Activated CD8-positive, alpha-beta memory T cell treated with anti-CD3 and anti-CD28 coated beads for 36 hours (primary cell): Measurements from ENCODE around the gene GJD2. TPM values are rescaled to one million over a fixed set of nuclear protein-coding genes. Genes with fewer than 3 reads are reported as not detected.

Source experiments
- CTCF ChIA-PET: fragments of 350-600 bp; sonication (Branson Sonifier 250); formaldehyde crosslinking; loops from one replicate; lab custom pipeline; 2021; ENCODE audit warnings: antibody characterized with exemption; lab: Charles Lee
- POLR2A ChIA-PET: fragments of 350-600 bp; sonication (Branson Sonifier 250); formaldehyde crosslinking; loops from one replicate; lab custom pipeline; 2021; ENCODE audit warnings: antibody characterized with exemption; lab: Charles Lee
- total RNA-seq, 2 experiments: library from RNA; stranded (reverse); gene quantifications; one replicate each; pipeline ENCODE4 v1.2.3, GENCODE V29; 2021

The GJD2 gene
- total RNA-seq, 2 experiments from 2014 or later: not detected

DNA sequence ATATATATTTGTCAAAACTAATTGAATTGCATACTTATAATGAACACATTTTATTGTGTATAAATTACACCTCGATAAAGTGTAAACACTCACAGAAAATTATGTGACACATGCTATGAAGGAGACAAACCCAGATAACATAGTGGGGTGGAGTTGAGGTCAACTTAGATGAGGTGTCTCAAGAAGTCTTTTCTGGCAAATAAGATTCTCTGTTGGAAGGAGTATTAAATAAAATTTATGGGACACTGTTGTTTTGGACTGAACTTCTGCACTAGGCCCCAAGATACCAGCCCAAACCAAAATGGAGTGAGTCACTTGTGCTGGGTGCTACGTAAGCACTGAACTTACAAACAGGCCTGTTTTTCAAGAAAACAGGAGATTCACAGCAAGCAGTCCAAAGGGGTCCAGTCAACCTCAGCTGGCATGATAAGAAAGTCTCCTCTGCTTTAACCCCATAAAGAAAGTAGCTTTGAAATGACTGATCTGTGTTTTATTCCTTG, 21.9 kb upstream of the GJD2 start:
- POLR2A ChIA-PET: no interaction called here
- CTCF ChIA-PET: no interaction called here

DNA sequence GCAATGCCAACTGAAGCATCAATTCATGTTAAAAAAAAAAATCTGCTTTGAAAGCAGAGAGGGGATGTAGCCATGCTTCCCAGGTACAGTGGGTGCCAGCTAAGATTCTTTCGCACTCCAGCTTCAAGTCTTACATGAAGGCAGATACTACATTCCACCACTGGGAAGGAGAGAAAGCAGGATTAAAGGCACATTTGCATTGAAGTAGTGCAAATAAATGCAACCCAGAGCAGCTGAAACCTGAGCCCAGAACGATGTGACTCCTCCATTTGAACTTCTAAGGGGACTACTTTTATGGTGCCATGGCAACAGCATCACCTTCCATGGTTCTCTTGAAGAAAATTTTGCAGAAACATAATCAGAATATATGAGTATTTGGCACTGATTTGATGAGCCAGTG, 19.1 kb upstream of the GJD2 start:
- POLR2A ChIA-PET: no interaction called here
- CTCF ChIA-PET: no interaction called here

DNA sequence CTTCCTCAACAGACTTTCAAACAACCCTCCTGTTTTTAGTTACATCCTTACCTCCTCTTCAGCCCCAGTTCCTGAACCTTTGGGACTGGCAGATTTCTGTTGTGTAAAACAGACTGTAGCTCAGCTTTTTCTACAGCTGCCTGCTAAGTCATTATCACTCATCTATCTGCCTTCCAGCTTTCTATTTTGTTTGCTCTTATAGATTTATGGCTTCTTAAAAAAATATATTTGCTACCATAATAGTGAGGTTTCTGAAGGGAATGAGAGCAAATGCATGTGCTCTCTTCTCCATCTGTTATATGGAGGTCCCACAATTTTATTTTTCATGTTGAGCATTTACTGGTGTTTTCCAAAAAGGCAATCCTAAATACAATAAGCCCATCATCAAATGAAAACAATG, 18.2 kb upstream of the GJD2 start:
- CTCF ChIA-PET: no interaction called here
- POLR2A ChIA-PET: no interaction called here

DNA sequence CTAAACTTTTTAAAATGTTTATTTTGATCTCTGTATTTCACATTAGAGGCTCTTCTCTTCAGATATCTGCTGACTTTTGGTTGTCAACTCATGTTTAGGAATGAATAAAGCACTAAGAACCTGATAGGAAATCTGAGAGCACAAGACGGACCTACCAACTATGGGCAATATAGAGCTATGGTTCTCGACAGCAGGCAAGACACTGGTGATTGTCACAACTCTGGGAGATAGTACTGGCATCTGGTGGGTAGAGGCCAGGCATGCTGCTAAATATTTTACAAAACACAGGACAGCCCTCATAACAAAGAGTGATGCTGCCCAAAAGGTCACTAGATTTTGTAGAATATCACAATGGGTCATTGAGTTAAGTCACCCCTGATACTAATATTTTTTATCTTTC, 17.5 kb upstream of the GJD2 start:
- CTCF ChIA-PET: no interaction called here
- POLR2A ChIA-PET: no interaction called here

DNA sequence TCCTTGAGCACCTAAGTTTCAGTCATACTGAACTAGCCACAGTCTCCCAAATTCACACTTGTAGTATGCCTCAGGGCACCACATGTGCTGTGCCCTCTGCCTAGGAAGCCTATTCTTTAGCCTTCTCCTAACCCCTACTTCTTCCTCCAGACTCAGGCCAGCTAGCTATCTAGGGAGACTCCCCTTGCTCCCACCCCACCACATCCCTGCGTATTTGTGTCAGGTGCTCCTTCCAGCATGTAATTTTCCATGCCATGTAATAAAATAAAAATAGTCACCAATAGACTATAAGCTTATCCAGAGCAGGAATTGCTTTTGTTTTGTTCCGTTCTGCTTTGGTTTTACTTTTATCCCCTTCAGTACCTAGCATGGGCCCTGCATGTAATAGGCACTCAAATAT, 14.9 kb upstream of the GJD2 start:
- POLR2A ChIA-PET: no interaction called here
- CTCF ChIA-PET: no interaction called here

DNA sequence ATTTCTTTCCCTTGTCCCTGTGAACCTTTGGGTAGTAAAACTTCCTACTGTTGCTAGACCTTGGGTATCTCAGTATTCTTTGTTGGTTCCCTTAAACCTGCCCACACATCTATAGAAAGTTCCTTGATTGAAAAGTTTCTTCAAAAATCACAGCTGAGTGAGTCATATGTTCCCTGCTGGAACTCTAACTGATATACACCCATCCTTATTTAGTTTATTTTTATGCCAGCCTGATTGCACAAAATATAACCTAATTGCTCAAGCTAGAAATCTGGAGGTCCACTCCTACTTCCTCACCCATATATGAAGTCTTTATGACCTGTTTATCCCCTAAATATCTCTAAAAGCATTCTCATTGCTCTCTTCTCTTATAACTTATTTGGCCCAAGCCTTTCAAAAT, 13.7 kb upstream of the GJD2 start:
- POLR2A ChIA-PET: no interaction called here
- CTCF ChIA-PET: no interaction called here

DNA sequence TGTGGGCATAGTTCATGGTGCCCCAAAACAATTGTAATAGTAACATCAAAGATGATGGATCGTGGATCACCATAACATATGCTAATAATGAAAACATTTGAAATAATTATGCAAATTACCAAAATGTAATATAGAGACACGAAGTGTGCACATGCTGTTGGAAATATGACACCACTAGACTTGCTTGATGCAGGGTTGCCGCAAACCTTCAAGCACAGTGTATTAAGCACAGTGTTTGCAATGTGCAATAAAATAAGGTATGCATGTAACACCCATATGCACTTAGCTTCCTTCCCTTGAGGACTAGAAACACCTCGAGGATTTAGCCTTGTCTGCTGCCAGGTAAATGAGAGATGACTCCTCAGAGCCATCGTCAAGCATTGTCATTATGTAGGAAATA, 10.9 kb upstream of the GJD2 start:
- ChIA-PET CTCF (no interaction called here), POLR2A (no interaction called here)

DNA sequence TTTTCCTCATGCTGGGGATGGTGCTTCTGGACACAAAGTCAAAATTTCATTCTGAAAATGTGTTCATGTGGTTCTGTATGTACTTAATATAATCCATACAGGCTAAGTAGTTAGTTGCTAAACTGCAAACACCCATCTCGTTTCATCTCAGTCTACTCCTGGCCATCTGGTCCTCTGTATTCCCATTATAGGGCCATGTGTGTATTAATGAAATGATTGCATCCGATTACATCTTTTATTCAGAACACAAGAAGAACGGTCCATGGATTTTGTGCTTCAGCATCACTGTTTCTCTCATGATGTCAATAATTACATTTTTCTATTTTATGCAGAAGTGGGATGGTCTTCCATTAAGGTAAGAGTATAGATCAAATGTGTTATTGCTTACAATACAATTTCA, 6.1 kb upstream of the GJD2 start:
- ChIA-PET CTCF (no interaction called here), POLR2A (no interaction called here)

DNA sequence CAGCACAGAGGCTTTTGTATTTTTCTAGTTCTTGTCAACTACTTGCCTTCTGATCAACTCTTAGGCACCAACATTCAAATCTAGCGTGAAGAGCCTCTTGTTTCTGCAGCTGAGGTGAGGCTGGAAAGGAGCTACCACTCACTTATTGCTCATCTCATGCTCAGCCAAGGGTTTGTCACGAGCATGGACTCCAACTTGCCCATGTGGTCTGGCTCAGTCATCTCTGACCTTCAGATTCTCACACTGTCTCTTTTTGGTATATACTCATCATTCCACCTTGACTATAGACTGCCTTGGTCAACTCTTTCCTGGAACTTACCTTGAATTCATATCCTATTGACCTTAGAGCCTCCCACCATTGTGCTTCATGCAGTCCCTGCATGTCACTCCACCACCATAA, 5.2 kb upstream of the GJD2 start:
- ChIA-PET CTCF (no interaction called here), POLR2A (no interaction called here)

DNA sequence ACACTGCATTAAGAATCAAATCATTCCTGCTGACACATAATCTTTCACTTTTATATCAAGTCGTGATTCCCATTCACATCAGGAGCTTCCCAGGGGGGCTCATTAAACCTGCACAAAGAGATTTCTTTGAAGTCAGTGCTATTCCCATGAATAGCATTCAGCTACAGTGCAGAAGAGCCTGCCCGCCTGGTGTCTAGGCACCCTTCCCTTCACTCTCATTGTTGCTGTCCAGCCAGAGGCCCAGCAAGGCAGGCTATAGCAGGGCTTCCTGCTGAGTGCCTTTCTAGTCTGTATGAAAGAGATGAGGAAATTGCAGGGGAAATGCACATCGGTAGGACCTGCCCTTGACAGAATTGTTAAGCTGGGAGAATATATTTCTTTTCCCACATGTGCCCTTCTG, 4.5 kb upstream of the GJD2 start:
- ChIA-PET POLR2A (no interaction called here), CTCF (no interaction called here)

DNA sequence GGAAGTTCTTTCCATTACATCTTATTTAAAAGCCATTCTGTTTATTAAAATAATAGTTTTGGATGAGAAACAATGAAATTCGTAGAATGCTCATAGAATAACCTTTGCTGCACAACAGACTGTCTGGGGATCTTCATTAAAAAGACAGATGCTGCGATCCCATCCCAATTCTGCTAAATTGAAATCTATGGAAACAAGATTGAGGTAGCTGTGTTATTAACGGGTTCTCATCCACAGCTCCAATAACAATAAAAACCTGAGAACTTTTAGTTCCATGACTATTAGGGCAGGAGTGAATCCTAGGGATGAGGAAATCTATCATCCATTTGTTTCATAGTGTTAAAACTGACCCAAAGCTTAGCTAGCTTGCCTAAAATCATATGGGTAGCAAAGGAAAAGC, 2.5 kb upstream of the GJD2 start:
- CTCF ChIA-PET: no interaction called here
- POLR2A ChIA-PET: no interaction called here

DNA sequence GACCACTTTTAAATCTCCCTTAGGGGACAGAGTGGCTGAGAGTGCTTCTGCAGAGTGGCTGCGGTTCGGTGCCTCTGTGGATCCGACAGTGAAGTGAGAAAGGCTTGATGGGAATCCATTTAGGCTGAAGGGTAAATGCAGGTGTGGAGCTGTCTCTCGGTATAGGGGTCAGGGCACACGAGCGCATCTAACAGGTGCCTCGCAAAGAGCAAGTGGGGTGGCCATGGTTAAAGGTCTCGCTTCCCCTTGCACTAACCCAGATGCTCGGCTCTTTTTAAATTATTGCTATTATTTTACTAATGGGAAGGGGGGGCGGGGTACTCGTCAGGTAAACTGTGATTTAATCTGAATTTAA, 598 bp upstream of the GJD2 start:
- POLR2A ChIA-PET: no interaction called here

DNA sequence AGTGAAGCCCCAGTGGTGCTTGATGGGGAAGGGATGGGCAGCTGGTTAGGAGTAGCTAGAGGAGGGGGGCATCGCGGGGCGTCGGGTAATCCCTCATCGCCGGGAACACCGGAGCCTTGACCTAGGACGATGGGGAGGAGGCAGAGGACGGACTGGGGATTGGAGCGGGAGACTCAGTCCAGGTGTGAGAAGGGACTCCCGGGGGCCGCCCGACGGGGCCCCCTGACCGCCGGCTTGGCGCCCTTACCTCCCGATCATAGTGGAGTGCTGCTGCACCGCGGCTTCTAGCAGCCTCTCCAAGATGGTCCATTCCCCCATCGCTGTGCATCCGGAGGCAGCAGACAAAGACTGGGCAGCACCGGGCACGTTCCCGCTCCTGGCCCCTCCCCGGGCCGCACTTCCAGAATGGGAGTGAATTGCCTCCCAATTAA, 612 bp downstream of the GJD2 start:
- ChIA-PET CTCF (no interaction called here), POLR2A (no interaction called here)

More for the DNA sequence above, 598 bp upstream of the GJD2 start:
- CTCF ChIA-PET: no interaction called here

DNA sequence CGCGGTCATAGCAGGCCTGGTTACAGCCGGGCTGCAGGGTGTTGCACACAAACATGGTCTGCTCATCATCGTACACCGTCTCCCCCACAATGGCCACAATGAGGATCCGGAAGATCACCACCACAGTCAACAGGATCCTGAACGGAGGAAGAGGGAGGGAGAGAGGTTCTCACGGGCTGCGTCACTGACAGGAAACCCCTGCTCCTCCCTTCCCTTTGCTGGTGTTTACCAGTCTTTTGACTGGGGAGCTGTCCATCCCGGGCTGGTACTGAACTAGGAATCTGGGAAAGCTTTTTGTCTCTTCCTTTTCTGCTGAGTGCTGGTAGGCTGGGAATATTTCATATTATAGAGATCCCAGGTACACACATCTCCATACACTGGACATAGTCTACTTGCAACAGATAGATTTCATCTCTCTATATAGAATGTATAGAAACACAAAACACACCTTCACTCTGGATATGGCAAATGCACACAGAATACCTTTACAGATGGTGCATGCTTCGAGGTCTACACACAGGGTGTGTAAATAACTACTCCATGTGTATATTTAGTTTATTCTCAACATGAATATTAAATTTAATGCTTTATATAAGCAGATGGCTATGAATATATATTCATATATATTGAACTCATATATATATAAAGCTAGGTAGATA, 1.4 kb downstream of the GJD2 start:
- ChIA-PET POLR2A (no interaction called here), CTCF (no interaction called here)

DNA sequence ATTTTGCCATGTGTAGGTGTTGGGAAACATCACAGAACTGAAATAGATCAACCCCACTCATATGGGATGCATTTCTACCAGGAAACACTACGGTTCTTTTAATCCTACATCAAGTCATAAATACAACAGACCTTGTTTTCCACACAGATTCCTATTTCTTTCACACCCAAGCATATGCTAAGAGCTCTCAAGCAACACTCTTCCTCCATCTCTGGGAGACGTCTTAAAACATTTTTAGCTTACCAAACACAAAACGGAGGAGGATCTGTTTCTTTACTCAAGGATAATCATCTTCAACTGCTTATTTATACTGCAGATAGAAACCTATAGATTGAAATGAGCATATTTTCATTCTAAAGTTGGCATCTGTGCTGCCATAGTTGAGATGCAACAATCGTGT, 5.1 kb downstream of the GJD2 start:
- CTCF ChIA-PET: no interaction called here
- POLR2A ChIA-PET: no interaction called here

DNA sequence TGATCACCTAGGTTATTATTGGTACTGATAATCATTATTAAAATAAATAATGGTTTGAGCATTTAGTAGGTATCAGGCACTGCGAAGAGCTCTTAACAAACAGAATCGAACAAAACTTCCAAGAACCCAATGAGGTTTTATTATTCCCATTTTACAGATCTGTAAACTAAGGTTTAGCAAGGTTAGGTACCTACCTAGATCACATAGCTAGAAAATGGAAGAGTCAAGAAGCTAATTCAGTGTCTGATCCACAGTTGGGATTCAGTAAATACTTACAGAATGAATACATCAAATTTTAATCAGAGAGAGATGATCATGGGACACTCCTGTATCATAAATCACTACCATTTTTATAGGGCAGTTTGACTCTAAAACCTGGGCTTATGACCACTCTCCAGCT, 15.5 kb downstream of the GJD2 start:
- ChIA-PET CTCF (no interaction called here), POLR2A (no interaction called here)

DNA sequence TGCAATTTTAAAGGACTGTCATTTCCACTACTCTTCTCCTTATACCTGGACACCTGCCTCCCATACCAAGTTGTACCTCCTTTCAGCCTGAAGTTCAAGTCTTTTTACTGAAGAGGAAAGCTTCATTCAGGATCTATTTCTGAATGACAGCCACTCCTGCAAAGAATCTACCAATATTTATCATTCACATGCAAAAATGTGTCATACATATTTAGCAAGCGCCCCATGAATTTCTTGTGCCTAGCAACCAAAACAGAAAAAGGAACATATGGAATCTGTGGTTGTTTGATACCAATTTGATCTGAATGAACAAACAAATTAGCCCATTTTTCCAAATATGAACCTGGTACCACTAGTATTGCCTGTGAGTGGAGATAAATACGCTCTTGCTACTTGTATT, 16.8 kb downstream of the GJD2 start:
- POLR2A ChIA-PET: no interaction called here

DNA sequence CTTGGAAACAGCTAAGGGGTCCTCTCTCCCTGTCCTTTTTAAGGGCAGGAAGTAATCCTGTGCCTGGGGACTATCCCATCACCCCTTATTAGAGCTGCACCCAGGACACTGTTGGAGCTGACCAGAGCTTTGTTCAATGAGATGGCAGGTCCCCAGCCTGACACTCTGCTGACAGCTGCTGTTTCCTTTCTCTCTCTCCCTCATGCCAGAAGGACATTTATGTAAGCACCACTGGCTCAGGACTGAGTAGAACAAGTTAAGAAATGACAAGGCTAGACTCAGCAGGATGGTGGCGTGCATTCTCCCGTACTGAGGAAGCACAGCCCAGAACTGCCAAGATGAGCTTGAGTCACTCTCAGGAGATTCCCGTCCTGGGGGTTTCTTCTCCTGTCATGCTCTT, 17.3 kb downstream of the GJD2 start:
- CTCF ChIA-PET: no interaction called here
- POLR2A ChIA-PET: no interaction called here

More for the DNA sequence above, 16.8 kb downstream of the GJD2 start:
- CTCF ChIA-PET: no interaction called here

DNA sequence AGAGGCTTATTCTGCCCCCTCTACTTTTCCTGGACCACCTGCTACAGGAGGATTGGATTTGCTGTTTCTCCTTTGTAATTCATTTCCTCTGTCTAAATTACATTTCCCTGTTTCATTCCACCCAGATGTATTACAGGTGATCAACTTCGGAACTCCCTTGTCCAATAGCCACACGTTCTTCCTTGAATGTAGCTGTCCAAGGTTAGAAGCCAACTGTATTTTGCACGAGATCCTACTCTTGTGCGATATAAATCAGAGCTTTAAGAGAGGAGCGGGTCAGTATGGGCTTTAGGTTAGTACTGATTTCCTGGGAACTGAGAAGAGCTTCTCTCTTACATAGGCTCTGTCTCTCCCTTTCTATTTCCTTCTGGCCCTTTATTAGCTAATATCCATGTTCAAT, 20.5 kb downstream of the GJD2 start:
- ChIA-PET CTCF (no interaction called here), POLR2A (no interaction called here)

DNA sequence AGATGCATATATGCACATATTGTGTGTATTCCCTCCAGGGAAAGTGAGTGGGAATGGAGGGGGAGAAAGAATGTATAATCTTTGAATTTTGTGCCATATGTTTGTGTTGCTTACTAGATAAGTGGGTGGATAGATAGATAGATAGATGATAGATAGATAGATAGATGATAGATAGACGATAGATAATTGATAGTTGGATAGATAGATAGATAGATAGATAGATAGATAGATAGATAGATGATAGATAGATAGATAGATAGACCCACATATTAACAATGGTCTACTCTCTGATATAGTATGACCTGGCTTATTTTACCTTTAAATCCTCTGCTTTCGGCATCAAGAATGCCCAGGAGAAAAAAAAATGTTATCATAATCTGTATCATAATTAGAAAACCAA, 21.2 kb downstream of the GJD2 start:
- ChIA-PET POLR2A (no interaction called here), CTCF (no interaction called here)

DNA sequence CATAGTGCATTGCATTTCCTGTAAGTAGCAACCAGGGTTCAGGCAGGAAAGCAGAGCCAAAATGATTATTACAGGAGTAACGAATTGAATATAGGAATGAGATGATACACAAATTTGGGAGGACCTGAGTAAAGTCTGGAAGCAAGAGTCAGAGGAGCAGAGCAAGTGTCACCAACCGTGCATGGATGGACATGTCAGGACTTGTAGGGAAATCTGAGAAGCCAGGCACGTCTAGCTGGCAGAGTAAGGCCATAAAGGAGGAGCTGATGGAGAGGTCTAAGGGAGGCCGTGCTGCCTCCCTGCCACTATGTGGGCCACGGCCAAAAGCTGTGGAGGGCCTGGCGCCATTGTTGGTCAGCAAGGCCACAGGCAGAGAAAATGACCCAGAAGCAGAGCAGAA, 22.4 kb downstream of the GJD2 start:
- ChIA-PET CTCF (no interaction called here), POLR2A (no interaction called here)

DNA sequence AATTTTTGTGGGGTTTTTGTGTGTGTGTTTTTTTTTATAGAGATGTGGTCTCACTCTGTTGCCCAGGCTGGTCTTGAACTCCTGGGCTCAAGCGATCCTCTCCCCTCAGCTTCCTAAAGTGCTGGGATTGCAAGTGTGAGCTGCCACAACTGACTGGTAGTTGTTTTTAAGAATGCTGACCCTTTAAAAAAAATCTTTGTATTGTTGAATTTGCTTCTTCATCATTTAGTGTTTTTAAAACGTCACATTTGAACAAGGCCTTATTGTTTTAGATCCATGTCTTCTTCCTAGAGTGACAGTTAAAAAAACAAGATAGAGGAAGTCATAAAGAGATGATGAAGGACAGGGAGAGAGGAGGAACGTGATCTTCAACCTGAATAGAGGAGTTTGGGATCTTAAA, 24.1 kb downstream of the GJD2 start:
- ChIA-PET CTCF (no interaction called here), POLR2A (no interaction called here)
